ENCODE data around the gene ABRAXAS1.

The ABRAXAS1 gene

GRCh38 chr4:83449009-83449408 lies 35.9 kb downstream of the ABRAXAS1 start:
- DNase-seq, result no peak

GRCh38 chr4:83440899-83441298 lies 44.0 kb downstream of the ABRAXAS1 start:
- DNase-seq, result no peak

DNA sequence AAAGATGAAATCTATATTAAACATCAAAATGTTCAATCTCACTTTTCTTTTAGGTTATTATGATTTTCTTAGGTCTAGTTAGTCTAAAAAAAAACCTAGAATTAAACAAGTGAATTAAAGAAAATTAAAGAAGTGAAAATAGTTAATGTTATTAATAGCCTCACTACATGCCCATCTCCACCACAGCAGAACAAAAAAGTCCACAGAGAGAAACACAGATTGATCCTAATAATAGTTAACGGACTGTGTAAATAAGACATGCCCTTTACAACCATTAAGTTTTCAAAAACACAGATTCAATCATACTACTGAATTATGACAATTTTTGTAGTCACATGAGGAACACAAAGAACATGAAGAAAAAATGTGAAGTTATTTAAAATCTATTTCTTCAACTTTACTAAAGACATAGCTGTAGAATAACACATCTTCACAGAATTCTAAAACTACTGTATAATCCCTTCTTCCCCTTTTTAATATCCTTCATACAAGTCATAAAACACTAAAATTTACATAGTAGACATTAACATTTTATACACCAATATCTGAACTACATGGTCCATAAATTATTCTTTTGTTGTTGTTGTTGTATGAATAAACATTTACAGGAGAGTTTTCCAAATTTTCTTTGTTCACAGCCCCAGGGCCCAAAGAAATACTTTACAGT lies 44.6 kb downstream of the ABRAXAS1 start:
- no peak for DNase-seq

DNA sequence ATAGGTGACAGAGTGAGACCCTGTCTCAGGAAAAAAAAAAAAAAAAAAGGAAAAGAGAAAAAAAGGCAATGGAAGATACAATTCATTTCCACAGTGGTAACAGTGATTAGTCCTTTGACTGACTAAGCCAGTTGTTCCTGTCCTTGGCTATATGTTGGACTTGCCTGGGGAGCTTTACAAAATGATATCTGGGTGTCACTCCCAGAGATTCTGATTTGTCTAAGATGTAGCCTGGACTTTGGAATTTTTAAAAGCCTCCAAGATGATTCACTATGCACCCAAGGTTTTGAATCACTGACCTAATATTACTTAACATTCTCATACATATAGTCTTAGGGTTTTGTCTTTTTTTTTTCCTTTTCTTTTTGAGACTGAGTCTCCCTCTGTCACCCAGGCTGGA lies 46.2 kb downstream of the ABRAXAS1 start:
- DNase-seq, result no peak

GRCh38 chr4:83436680-83437079 lies 48.2 kb downstream of the ABRAXAS1 start:
- DNase-seq, result no peak

GRCh38 chr4:83431200-83431599 lies 53.7 kb downstream of the ABRAXAS1 start:
- no peak for DNase-seq

DNA sequence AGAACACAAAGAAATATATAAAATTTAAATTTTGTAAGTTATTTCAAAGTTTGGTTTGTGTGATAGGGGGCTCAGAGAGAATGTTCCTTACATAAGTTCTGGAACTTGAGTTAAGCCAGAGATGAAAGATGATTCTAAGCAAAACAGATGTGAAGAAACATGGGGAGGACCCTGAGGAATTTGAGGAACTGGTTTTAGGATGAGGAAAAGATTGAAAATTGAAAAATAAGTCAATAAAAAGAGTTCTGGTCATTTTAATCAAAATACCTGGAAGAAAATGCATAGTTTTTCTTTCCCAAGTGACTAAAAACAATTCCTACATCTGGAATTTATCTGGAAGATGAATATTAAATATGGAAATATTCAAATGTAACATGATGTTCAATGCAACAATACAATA lies 66.7 kb downstream of the ABRAXAS1 start:
- no peak for DNase-seq

GRCh38 chr4:83417566-83417965 lies 67.3 kb downstream of the ABRAXAS1 start:
- DNase-seq, result no peak

DNA sequence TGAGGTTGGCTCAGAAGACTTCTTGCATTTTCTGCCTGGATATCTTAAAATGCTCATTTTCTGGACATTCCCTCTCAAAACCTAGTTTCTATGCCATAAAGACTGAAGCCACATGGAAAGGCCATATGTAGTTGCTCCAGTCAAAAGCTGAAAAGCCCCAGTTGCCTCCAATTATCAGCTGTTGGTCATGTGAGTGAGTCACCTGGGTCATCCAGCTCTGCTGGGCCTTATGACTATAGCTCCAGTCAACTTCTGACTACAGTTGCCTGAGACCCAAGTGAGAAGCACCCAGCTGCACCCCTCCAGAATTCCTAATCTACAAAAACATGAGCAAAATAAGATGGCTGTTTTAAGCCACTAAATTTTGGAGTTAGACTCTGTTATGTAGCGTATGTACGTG lies 71.2 kb downstream of the ABRAXAS1 start:
- DNase-seq, result no peak
